PC-9 (cell line): ENCODE measurements around the gene PRXL2A.

ENCODE experiments used
- CTCF ChIP-seq: fragments of 200-600 bp; sonication (generic); conservative IDR thresholded peaks from 2 replicates; pipeline ENCODE4 v1.6.1; 2017; ENCODE audit warnings: mixed run types, antibody characterized with exemption, mild to moderate bottlenecking, moderate library complexity
- EZH2 ChIP-seq: fragments of 200-600 bp; sonication (generic); IDR thresholded peaks from 2 replicates; pipeline ENCODE4 v1.8.0; 2017; ENCODE audit warnings: antibody characterized with exemption, low read depth

- TF ChIP-seq EZH2 (no peak), CTCF (no peak)
Measured at GRCh38 chr10:80460399-80461207, 52.3 kb downstream of the PRXL2A start.
